Smooth muscle cell (in vitro differentiated cells): Measurements from ENCODE around the gene CD44. TPM values are rescaled to one million over a fixed set of nuclear protein-coding genes. Genes with fewer than 3 reads are reported as not detected.

Experiments
- DNase-seq: peaks from one replicate; lab custom pipeline; 2025; ENCODE audit not compliant: unreplicated experiment; lab: John Stamatoyannopoulos, UW
- H2AFZ ChIP-seq: fragments of 200-600 bp; sonication (generic); 2 replicates; pipeline ENCODE4 v1.6.0; 2016; ENCODE audit warnings: antibody characterized with exemption, low read depth, mild to moderate bottlenecking
- H3F3A ChIP-seq: fragments of 200-600 bp; sonication (generic); 2 replicates; pipeline ENCODE4 v1.6.0; 2017; ENCODE audit warnings: antibody characterized with exemption, low read depth
- H3K27ac ChIP-seq: fragments of 200-600 bp; sonication (generic); 2 replicates; pipeline ENCODE4 v1.5.1; 2016; ENCODE audit warnings: low read depth, mild to moderate bottlenecking
- H3K27me3 ChIP-seq: fragments of 200-600 bp; sonication (generic); 2 replicates; pipeline ENCODE4 v1.6.1; 2016; ENCODE audit warnings: low read depth, mild to moderate bottlenecking
- H3K36me3 ChIP-seq: fragments of 200-600 bp; sonication (generic); 2 replicates; pipeline ENCODE4 v1.5.1; 2016; ENCODE audit warnings: low read depth
- H3K4me1 ChIP-seq: fragments of 200-600 bp; sonication (generic); 2 replicates; pipeline ENCODE4 v1.5.1; 2016; ENCODE audit warnings: low read depth
- H3K4me2 ChIP-seq: fragments of 200-600 bp; sonication (generic); 2 replicates; pipeline ENCODE4 v1.6.0; 2016; ENCODE audit warnings: mild to moderate bottlenecking
- H3K4me3 ChIP-seq: fragments of 200-600 bp; sonication (generic); 2 replicates; pipeline ENCODE4 v1.5.1; 2016; ENCODE audit warnings: mild to moderate bottlenecking
- H3K79me2 ChIP-seq: fragments of 200-600 bp; sonication (generic); 2 replicates; pipeline ENCODE4 v1.6.0; 2016; ENCODE audit warnings: low read depth, mild to moderate bottlenecking
- H3K9ac ChIP-seq: fragments of 200-600 bp; sonication (generic); 2 replicates; pipeline ENCODE4 v1.6.0; 2016; ENCODE audit warnings: low read depth
- H3K9me3 ChIP-seq: fragments of 200-600 bp; sonication (generic); replicated peaks from 2 replicates; pipeline ENCODE4 v1.5.1; 2016; ENCODE audit warnings: low read depth
- H4K20me1 ChIP-seq: fragments of 200-600 bp; sonication (generic); 2 replicates; pipeline ENCODE4 v1.6.0; 2016; ENCODE audit warnings: low read depth
- WGBS: methylation state at CpG from one replicate; pipeline ENCODE4 v1.1.7; 2016; ENCODE audit warnings: low lambda C conversion rate; 5-methylcytosine and 5-hydroxymethylcytosine counted together
- polyA plus RNA-seq: library from polyadenylated mRNA; unstranded; fragments of >200 nt; fragmentation: Nextera tagmentation; extraction: Ambion mirVana; gene quantifications from 2 replicates; pipeline ENCODE4 v1.2.1, GENCODE V29; 2016
- total RNA-seq: library from RNA; depleted of rRNA; stranded (reverse); fragments of >200 nt; gene quantifications from 2 replicates; pipeline ENCODE4 v1.2.3, GENCODE V29; 2014
- TF ChIP-seq, protein P1 (sequence below): fragments of 200-600 bp; sonication (generic); IDR thresholded peaks from 2 replicates; pipeline ENCODE4 v1.5.1; 2017; ENCODE audit warnings: borderline replicate concordance, mild to moderate bottlenecking, antibody characterized with exemption; ENCODE audit not compliant: insufficient read depth, poor library complexity, severe bottlenecking

CD44 gene
- total and polyA plus RNA-seq, 2 experiments from 2014 or later = 116 to 248 TPM

DNA sequence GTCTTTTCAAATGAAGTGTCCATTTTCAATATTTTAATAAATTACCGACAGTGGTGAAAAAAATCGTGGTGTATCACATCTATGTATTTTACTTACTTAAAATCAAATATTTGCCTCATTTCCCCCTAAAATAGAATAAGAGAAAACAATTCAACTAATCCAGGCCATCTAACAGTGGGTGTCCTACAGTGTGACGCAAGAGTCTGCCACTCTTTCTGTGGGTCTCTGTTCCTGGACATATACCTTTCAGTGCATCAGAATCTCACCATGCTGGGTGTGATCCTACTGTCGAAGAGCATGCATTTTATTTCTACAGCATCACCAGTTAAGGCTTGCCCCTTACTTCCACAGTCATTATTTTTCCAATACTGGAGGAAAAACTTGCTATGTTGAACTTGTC is 111.2 kb downstream of the CD44 start:
- H2AFZ ChIP-seq = no peak overlapping the region
- no peaks in the 10 kb centered on the region for H3K4me1 ChIP-seq
- 97% methylated on average over 4 of the region's 4 CpGs for WGBS

GRCh38 chr11:35250621-35251020 is 111.7 kb downstream of the CD44 start:
- H3K4me3 ChIP-seq = no peak overlapping the region
- H3F3A ChIP-seq = no peaks in the 10 kb centered on the region
- H3K4me2 ChIP-seq = no peak overlapping the region
- DNase-seq = no peak
- no peaks in the 10 kb centered on the region for H4K20me1 ChIP-seq
- no peak overlapping the region for H3K9ac ChIP-seq
- TF ChIP-seq, protein P1, sequence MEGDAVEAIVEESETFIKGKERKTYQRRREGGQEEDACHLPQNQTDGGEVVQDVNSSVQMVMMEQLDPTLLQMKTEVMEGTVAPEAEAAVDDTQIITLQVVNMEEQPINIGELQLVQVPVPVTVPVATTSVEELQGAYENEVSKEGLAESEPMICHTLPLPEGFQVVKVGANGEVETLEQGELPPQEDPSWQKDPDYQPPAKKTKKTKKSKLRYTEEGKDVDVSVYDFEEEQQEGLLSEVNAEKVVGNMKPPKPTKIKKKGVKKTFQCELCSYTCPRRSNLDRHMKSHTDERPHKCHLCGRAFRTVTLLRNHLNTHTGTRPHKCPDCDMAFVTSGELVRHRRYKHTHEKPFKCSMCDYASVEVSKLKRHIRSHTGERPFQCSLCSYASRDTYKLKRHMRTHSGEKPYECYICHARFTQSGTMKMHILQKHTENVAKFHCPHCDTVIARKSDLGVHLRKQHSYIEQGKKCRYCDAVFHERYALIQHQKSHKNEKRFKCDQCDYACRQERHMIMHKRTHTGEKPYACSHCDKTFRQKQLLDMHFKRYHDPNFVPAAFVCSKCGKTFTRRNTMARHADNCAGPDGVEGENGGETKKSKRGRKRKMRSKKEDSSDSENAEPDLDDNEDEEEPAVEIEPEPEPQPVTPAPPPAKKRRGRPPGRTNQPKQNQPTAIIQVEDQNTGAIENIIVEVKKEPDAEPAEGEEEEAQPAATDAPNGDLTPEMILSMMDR = no peak
- no peaks in the 10 kb centered on the region for H3K36me3 ChIP-seq
- H3K4me1 ChIP-seq = no peaks in the 10 kb centered on the region
- H3K79me2 ChIP-seq = no peaks in the 10 kb centered on the region
- no peaks in the 10 kb centered on the region for H3K9me3 ChIP-seq
- H2AFZ ChIP-seq = no peak overlapping the region
- no peak overlapping the region for H3K27ac ChIP-seq
- no peaks in the 10 kb centered on the region for H3K27me3 ChIP-seq

More for the DNA sequence above, 111.2 kb downstream of the CD44 start:
- H3F3A ChIP-seq = no peaks in the 10 kb centered on the region
- no peak overlapping the region for H3K4me3 ChIP-seq
- DNase-seq = no peak
- no peaks in the 10 kb centered on the region for H3K27me3 ChIP-seq
- no peak overlapping the region for H3K4me2 ChIP-seq
- TF ChIP-seq, protein P1 = no peak
- no peaks in the 10 kb centered on the region for H4K20me1 ChIP-seq
- no peaks in the 10 kb centered on the region for H3K79me2 ChIP-seq
- H3K9ac ChIP-seq = no peak overlapping the region
- H3K9me3 ChIP-seq = no peaks in the 10 kb centered on the region
- H3K27ac ChIP-seq = no peak overlapping the region
- no peaks in the 10 kb centered on the region for H3K36me3 ChIP-seq

- Histone ChIP-seq H4K20me1 (no peaks in the 10 kb centered on the region), H3K4me2 (no peak overlapping the region), H3F3A (no peaks in the 10 kb centered on the region), H3K27me3 (no peaks in the 10 kb centered on the region), H3K4me1 (no peaks in the 10 kb centered on the region), H3K36me3 (no peaks in the 10 kb centered on the region), H3K27ac (no peak overlapping the region), H2AFZ (no peak overlapping the region), H3K4me3 (no peak overlapping the region), H3K79me2 (no peaks in the 10 kb centered on the region), H3K9ac (no peak overlapping the region), H3K9me3 (no peaks in the 10 kb centered on the region)
- DNase-seq = no peak
- TF ChIP-seq, protein P1 = no peak
These were observed 114.3 kb downstream of the CD44 start for GRCh38 chr11:35253237-35253636.

DNA sequence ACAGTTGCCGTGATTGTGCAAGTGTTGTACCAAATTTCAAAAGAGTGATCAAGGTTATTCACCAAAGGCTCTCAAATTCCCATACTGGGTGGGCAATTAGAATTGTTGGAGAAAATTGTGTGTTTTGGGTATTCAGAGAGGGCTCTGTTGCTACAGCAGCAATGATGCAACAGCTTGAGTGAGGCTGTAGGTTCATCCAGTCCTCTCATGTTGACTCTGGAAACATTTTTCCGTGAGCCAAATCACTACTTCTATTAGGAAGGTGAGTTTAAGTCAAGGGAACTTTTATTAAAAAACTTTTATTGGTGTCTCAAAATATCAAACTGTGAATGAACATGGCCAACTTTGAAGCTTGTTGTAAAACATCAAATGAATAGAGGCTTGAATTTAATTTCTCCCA is 116.5 kb downstream of the CD44 start:
- H3K9me3 ChIP-seq = no peaks in the 10 kb centered on the region
- 91% methylated on average over 2 of the region's 2 CpGs for WGBS
- no peaks in the 10 kb centered on the region for H3K36me3 ChIP-seq
- no peak overlapping the region for H2AFZ ChIP-seq
- TF ChIP-seq, protein P1 = no peak
- H3K4me3 ChIP-seq = no peak overlapping the region
- no peaks in the 10 kb centered on the region for H3K79me2 ChIP-seq
- H3F3A ChIP-seq = no peaks in the 10 kb centered on the region
- DNase-seq = no peak
- H3K27me3 ChIP-seq = no peaks in the 10 kb centered on the region
- H3K9ac ChIP-seq = no peak overlapping the region
- H3K4me2 ChIP-seq = no peak overlapping the region
- H3K4me1 ChIP-seq = no peaks in the 10 kb centered on the region
- H3K27ac ChIP-seq = no peak overlapping the region
- H4K20me1 ChIP-seq = no peaks in the 10 kb centered on the region
